Activated B cell treated with CpG ODN at 0.5 μM for 24 hours (primary cell): ENCODE measurements around the gene CHEK1. TPM values are rescaled to one million over a fixed set of nuclear protein-coding genes. Genes with fewer than 3 reads are reported as not detected.
A peak's percentile ranks its signal among the peaks of the same experiment; 100 is the strongest.

ENCODE experiments used
- ATAC-seq: fragments of 200-7000 bp; cut with Tn5 transposase; one replicate; pipeline ENCODE4 v1.10.0; 2021; ENCODE audit warnings: low read depth, mild to moderate bottlenecking, moderate library complexity
- CTCF ChIA-PET: fragments of 350-600 bp; sonication (Branson Sonifier 250); formaldehyde crosslinking; loops from one replicate; lab custom pipeline; 2021; ENCODE audit warnings: antibody characterized with exemption; lab: Charles Lee
- POLR2A ChIA-PET: fragments of 350-600 bp; sonication (Branson Sonifier 250); formaldehyde crosslinking; loops from one replicate; lab custom pipeline; 2021; ENCODE audit warnings: antibody characterized with exemption; lab: Charles Lee
- DNase-seq: peaks from one replicate; pipeline ENCODE4 v3.0.0; 2022
- H3K27ac Mint-ChIP-seq: one replicate; pipeline ENCODE4 v1.8.0; 2020; ENCODE audit warnings: mixed read lengths
- H3K27me3 Mint-ChIP-seq: one replicate; pipeline ENCODE4 v1.8.0; 2021; ENCODE audit warnings: mixed read lengths
- H3K36me3 Mint-ChIP-seq: one replicate; pipeline ENCODE4 v1.8.0; 2021; ENCODE audit warnings: low read depth, mixed read lengths
- H3K4me1 Mint-ChIP-seq: one replicate; pipeline ENCODE4 v1.8.0; 2021; ENCODE audit warnings: mixed read lengths
- H3K4me3 Mint-ChIP-seq: one replicate; pipeline ENCODE4 v1.8.0; 2020; ENCODE audit warnings: mild to moderate bottlenecking, mixed read lengths
- H3K9me3 Mint-ChIP-seq: one replicate; pipeline ENCODE4 v1.8.0; 2020; ENCODE audit warnings: mixed read lengths
- CTCF ChIP-seq: fragments of 200-600 bp; IDR thresholded peaks from one replicate; pipeline ENCODE4 v1.8.0; 2022; ENCODE audit warnings: antibody characterized with exemption, mild to moderate bottlenecking
- intact Hi-C: fragments of 100-400 bp; cut with micrococcal nuclease; formaldehyde crosslinking; loops from one replicate; pipeline ENCODE4 v1.15.1; 2024
- total RNA-seq: library from RNA; stranded (reverse); gene quantifications from 2 replicates; pipeline ENCODE4 v1.2.3, GENCODE V29; 2022

Gene CHEK1
- total RNA-seq, 1 donor from 2014 or later: 9.6 TPM

- POLR2A ChIA-PET: no interaction called here
- H3K36me3 Mint-ChIP-seq: peaks cover 39% of the 10 kb centered on the region
These were observed 39.5 kb upstream of the CHEK1 start for GRCh38 chr11:125585487-125585886.

GRCh38 chr11:125586623-125587022 is 38.3 kb upstream of the CHEK1 start:
- H3K36me3 Mint-ChIP-seq: peaks cover 34% of the 10 kb centered on the region
- peaks cover 16% of the 10 kb centered on the region for H3K4me1 Mint-ChIP-seq
- ChIA-PET POLR2A (no interaction called here), CTCF (no interaction called here)
- no peak overlapping the region for H3K27ac Mint-ChIP-seq
- H3K27me3 Mint-ChIP-seq: no peaks in the 10 kb centered on the region
- H3K4me3 Mint-ChIP-seq: no peak overlapping the region
- TF ChIP-seq CTCF: no peak
- intact Hi-C loops: no loop called here
- H3K9me3 Mint-ChIP-seq: no peaks in the 10 kb centered on the region
- DNase-seq (no peak), ATAC-seq (no peak)

More at GRCh38 chr11:125585487-125585886, 39.5 kb upstream of the CHEK1 start:
- no peaks in the 10 kb centered on the region for H3K9me3 Mint-ChIP-seq
- intact Hi-C loops: no loop called here
- peaks cover 10% of the 10 kb centered on the region for H3K4me1 Mint-ChIP-seq
- no peak overlapping the region for H3K4me3 Mint-ChIP-seq
- no peaks in the 10 kb centered on the region for H3K27me3 Mint-ChIP-seq
- CTCF ChIA-PET: no interaction called here
- DNase-seq: no peak
- TF ChIP-seq CTCF: no peak
- ATAC-seq: no peak
- no peak overlapping the region for H3K27ac Mint-ChIP-seq

DNA sequence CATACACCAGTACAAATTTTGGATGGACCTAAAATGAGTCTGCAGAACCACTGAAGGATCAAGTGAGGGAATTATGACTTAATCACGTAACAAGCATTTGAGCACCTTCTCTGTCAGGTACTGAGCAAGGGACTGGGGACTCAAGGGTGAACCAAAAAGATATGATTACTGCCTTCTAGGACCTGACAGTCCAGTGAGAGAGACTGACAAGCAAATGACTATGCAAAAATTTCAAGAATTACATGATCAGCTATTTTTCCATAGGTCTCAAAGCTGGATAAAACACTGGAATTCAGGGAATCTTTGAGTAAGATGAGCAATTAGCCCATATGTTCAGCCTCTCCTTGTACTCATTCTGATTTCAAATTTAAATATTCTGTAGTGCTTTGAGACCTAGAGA is 37.5 kb upstream of the CHEK1 start:
- CTCF ChIA-PET: no interaction called here
- intact Hi-C loops: no loop called here

GRCh38 chr11:125588505-125588904 is 36.5 kb upstream of the CHEK1 start:
- Mint-ChIP-seq H3K4me1 (peaks cover 30% of the 10 kb centered on the region), H3K9me3 (no peaks in the 10 kb centered on the region), H3K27ac (no peak overlapping the region), H3K27me3 (no peaks in the 10 kb centered on the region), H3K4me3 (no peak overlapping the region), H3K36me3 (peaks cover 29% of the 10 kb centered on the region)
- intact Hi-C loops: no loop called here
- no peak for TF ChIP-seq CTCF
- POLR2A ChIA-PET: no interaction called here
- ATAC-seq (no peak), DNase-seq (no peak)
- CTCF ChIA-PET: no interaction called here

More for the DNA sequence above, 37.5 kb upstream of the CHEK1 start:
- Mint-ChIP-seq H3K36me3 (peaks cover 33% of the 10 kb centered on the region), H3K27ac (no peak overlapping the region), H3K4me3 (no peak overlapping the region), H3K4me1 (peaks cover 22% of the 10 kb centered on the region), H3K27me3 (no peaks in the 10 kb centered on the region), H3K9me3 (no peaks in the 10 kb centered on the region)
- ATAC-seq (no peak), DNase-seq (no peak)
- POLR2A ChIA-PET: no interaction called here
- no peak for TF ChIP-seq CTCF

DNA sequence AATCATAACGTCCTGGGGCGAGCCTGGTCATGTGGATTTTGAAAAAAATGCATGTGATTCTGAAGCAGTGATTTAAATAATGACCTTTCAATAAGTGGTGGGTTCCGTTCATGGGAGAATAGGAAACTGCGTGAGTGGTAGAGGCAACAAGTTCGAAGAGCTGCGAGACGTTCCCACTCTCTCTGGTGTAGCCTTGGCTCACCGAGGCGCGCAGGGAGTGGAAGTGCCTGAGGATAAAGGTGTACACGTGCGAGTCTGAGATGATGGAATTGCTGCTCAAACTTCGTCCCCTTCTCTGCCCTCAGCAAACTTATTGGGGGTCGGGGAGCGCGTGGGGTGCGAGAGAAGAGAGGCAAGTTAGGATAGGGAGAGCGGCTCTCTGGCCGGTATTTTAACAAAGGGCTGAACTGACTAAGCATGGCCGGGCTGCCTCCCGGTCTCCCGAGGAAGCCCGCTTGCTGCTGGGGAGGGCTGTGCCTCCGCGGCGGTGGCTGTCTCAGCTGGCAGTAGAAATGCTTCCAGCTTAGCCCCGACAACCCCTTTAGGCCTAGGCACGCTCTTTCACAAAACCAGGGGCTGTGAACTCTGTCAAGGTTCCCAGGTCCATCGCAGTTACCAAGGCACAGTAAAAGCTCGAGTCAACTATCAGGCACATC is 33.2 kb upstream of the CHEK1 start:
- no peaks in the 10 kb centered on the region for H3K9me3 Mint-ChIP-seq
- ChIA-PET CTCF (interaction anchor here (1.4 to 1.9 kb wide), 2 partner anchors 22 to 169 kb away, joined by 3 to 10 read pairs; partner anchors contain the start of gene EI24), POLR2A (interaction anchor here (0.6 to 4.8 kb wide), 20 partner anchors 9 to 712 kb away, joined by 3 to 82 read pairs (median 6); partner anchors contain the start of genes CCDC15, CHEK1, DCPS and EI24)
- H3K4me3 Mint-ChIP-seq: peak overlapping the region; percentile 95
- peaks cover 58% of the 10 kb centered on the region for H3K4me1 Mint-ChIP-seq
- peaks cover 26% of the 10 kb centered on the region for H3K36me3 Mint-ChIP-seq
- no peaks in the 10 kb centered on the region for H3K27me3 Mint-ChIP-seq
- TF ChIP-seq CTCF: no peak
- ATAC-seq (peak; percentile 9), DNase-seq (peak; percentile 52)
- intact Hi-C loops: loop anchor here (1.0 to 5.0 kb wide), 10 partner anchors 22 to 918 kb away; partner anchors contain the start of genes CCDC15, CHEK1, EI24 and FAM118B
- peak overlapping the region; percentile 99 for H3K27ac Mint-ChIP-seq
